NCI-H1092 treated with DMSO at 0.1 percent for 48 hours (cell line): ENCODE measurements around the gene YAF2.
"Not testable (repeated sequence)": the region's sequence is repeated elsewhere in the genome, so short reads cannot be mapped to it uniquely, and the experiment has no call there.

Experiments
- DNase-seq: peaks from one replicate; lab custom pipeline; 2025; lab: John Stamatoyannopoulos, UW

Gene YAF2

DNA sequence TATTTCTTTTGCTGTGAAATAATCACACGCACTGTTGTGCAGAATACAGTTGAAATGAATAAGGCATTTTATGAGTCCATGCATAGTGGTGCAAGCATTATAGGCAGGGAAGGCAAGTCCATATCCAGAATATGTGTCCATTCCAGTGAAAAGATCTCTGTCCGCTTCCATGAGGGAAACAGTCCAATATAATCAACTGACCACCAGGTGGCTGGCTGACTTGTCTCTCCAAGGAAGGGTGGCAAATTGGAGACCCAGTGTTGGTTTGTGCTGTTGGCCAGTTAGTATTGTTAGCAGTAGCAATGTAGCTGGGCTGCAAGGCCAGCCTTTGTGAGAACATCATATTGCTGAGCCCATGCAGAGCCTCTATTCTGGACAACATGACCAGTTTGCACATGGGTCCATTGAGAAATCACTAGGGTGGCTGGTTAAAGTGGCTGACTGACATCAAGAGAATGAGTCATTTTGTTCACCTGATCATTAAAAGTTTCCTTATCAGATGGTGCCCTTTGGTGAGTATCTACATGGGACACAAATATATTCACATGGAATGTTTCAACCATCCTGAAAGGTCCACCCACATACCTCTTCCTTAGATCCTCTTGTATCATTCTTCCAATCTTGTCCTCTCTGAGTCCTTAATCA is 17.3 kb upstream of the YAF2 start:
- DNase-seq, result no peak

DNA sequence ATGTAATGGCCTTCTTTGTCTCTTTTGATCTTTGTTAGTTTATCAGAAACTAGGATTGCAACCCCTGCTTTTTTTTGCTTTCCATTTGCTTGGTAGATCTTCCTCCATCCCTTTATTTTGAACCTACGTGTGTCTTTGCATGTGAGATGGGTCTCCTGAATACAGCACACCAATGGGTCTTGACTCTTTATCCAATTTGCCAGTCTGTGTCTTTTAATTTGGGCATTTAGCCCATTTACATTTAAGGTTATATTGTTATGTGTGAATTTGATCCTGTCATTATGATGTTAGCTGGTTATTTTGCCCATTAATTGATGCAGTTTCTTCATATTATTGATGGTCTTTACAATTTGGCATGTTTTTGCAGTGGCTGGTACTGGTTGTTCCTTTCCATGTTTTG is 14.6 kb upstream of the YAF2 start:
- not testable (repeated sequence) for DNase-seq

DNA sequence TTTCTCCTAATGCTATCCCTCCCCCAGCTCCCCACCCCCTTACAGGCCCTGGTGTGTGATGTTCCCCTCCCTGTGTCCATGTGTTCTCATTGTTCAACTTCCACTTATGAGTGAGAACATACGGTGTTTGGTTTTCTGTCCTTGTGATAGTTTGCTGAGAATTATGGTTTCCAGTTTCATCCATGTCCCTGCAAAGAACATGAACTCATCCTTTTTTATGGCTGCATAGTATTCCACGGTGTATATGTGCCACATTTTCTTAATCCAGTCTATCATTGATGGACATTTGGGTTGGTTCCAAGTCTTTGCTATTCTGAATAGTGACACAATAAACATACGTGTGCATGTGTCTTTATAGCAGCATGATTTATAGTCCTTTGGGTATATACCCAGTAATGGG is 11.0 kb upstream of the YAF2 start:
- DNase-seq, result not testable (repeated sequence)

DNA sequence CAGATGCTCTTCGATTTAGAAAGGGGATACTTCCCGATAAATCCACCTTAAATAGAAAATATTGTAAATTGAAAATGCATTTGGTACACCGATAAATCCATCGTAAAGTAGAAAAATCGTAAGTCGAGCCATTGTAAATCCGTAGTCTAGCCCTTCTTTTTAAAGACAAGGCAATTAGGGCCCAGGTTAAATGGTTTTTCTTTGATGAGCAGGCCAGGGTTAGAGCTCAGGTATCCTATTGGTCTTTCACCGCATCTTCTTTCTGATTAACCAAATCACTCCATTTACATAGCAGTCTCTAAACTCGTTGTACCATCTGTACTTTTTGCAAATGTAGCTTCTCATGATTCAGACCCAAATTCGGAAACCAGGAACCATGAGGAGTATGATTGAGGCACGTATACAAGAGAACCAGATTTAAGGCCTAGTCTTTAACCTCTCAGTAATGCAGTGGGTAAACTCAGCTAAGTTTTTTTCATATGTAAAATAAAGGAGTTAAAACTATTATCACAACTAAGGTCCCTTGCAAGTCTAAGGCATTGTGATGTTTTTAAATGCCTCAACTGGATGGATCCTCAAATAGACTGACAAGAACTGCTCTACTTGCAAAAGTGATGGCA is 2.2 kb upstream of the YAF2 start:
- DNase-seq, result no peak

DNA sequence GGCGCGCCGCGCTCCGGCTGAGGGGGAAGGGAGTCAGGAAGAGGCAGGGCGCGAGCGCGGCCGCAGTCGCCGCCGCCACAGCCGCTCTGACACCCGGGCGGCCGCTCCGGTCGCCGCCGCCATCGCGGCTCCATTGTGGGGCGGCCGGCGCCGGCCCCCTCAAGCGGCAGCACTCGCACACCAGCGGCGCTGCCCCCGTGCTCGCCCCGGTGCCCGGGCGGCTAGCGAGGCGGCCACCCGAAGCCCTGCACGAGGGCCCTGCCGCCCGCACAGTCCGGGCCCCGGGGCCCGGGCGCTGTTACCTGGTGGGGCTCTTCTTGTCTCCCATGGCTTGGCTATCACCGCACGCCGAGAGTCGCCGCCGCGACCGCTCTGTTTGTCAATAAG is 202 bp downstream of the YAF2 start:
- DNase-seq, result no peak

DNA sequence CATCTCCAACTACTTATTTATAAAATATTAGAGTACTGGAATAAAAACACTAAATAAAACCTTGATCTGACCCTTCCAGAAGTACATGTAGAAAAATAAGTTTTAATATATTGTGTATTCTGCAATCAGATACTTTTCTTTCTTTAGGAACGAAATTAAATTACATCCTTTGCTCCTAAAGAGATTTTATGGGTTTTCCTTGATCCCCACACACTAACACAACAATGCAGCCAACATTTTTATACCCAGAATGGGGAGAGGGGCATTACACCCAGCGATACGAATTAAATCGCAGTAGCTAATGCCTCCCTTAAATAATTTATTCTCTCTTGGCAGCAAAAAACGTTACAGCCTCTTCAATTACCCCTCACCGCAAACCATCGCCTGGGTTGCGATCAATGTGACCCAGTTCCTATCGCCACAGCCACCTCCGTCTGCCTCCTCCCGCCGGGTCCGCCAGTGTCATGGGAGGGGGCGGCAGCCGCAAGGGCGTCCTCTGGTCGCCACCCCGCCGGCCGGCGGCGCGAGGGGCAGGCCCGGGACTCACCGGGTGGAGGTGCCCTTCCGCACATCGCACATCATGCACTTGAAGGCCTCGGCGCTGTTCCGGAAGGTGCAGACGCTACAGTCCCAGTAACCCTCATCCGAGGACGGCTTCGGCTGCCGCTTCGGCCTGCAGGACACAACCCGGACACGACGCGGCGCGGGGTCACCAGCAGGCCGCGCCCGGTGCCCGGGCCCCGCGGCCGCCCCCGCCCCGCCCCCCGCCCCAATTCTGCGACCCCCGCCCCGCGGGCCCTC is 796 bp downstream of the YAF2 start:
- peak; percentile 79 for DNase-seq

DNA sequence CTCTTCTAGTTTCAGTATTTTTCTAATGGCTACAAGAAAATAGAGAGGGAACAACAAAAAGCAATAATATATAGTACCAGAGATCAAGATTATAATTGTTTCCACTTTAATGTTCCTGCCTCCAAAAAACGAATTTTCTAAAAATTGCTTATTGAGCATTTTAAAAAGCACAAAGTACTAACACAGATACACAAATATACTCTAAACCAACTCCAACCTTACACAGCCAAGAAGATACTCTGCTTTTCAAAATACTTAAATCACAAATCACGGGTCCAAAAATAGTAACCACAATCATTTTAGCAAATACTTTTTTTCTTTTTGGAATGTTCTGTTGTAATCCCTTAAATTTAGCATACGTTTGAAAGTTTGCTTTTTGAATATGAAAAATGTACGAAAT is 2.0 kb downstream of the YAF2 start:
- DNase-seq, result no peak

DNA sequence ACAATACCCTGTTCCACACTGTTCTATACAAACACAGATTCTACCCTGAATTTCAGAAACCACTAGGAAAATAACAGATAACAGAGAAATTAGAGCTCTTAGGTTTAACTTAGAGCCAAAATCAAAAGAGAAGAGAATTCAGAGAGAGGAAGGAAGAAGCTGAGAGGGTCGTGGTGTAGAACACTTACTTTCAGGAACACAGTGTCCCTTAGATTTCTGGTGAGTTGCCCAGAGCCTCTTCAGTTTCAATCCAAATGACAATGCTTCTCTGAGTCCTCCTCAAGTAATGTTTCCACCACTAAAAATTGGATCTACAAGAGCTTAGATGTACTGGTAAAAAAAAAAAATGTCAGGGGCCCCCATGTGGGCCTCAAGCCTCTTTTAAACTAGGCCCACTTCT is 2.6 kb downstream of the YAF2 start:
- DNase-seq, result no peak

DNA sequence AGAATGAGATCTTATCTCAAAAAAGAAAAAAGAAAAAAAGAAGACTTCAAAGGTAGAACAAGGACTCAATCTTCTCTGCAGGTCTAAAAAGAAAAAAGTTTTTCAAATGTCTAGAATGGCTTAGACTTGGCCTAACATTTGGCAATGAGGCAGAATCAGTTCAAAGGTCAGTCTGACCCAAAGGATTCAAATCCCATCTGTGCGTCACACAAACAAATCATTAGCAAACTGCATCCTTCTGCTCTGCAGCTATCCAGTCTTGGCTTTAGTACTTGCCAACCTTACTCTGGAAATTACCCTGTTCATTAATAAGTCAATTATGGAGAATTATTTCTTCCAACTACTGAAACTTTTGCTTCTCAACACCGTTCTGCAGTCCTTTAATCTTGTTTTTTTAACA is 3.1 kb downstream of the YAF2 start:
- no peak for DNase-seq

DNA sequence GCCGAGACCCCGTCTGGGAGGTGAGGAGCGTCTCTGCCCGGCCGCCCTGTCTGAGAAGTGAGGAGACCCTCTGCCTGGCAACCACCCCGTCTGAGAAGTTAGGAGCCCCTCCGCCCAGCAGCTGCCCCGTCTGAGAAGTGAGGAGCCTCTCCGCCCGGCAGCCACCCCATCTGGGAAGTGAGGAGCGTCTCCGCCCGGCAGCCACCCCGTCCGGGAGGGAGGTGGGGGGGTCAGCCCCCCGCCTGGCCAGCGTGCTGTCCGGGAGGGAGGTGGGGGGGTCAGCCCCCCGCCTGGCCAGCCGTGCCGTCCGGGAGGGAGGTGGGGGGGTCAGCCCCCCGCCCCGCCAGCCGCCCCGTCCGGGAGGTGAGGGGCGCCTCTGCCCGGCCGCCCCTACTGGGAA is 10.5 kb downstream of the YAF2 start:
- DNase-seq, result not testable (repeated sequence)

DNA sequence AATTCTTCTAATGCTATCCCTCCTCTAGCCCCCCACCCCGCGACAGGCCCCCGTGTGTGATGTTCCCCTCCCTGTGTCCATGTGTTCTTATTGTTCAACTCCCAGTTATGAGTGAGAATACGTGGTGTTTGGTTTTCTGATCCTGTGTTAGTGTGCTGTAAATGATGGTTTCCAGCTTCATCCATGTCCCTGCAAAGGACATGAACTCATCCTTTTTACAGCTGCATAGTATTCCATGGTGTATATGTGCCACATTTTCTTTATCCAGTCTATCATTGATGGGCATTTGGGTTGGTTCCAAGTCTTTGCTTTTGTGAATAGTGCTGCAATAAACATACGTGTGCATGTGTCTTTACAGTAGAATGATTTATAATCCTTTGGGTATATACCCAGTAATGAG is 13.5 kb downstream of the YAF2 start:
- not testable (repeated sequence) for DNase-seq

DNA sequence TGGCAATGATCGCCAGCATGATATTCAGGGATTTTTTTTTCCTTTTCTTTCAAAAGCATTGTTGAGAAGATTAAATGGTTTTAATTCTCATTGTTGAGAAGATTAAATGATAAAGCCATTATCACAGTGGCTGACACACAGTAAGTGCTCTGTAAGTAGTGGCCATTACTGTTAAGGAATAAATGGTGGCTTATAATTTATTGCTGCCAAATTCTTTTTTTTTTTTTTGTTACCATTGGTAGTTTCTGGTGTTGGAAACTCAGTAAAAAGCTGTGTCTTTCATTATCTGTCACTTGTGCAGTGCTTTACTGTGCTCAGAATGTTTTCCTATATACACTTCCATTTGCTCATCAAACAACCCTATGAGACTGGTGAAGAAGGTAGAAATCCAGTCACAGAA is 15.3 kb downstream of the YAF2 start:
- no peak for DNase-seq

DNA sequence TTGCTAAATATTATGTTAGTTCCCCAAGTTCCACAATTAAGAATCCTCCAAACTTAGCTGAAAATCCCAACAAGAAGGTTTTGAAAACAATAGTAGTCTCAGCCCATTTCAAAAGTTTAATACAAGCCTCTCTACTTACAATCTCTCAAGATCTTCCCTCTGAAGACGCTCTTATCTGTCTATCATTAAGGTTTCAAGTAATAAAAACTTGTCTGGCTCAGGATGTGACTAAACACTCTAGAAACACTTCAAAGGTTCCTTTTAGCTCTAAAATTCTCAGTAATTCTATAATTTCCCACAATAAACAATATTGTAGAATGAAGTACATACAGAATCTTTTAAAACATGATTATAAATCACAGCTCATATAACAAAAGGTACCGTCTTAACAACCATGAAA is 16.3 kb downstream of the YAF2 start:
- no peak for DNase-seq

DNA sequence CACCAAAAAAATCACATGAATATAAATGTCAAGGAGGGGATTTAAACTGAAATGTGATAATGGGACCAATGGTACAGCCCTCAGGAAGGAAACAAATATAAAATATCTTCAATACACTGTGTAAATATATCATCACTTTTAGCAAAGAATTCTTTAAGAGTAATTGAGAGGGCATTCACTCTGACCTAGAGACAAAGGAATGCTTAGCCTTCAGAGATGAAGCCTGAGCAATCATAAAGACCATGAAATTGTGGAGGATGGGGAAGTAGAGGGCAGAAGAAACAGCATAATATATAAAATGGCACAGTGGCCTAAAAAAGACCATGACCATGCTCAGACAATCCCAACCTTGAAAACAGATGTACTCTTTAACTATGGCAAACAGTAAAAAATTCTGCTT is 20.4 kb downstream of the YAF2 start:
- DNase-seq, result no peak

DNA sequence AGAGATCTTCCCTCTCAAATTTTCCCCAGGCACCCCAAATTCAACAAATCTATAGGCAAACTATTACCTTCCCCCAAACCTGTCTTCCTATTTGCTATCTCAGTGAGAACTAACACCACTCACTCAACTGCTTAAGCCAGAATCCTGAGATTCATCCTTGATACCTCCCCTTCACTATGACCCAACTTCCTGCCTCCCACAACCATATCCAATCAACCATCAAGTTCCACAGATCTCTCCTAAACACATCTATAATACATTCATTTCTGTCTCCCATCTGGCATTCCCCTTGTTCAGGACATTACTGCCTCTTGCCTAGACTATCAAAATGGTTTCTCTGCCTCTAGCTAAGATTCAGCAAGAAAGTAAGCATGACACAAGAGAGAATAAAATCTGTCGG is 21.3 kb downstream of the YAF2 start:
- no peak for DNase-seq

DNA sequence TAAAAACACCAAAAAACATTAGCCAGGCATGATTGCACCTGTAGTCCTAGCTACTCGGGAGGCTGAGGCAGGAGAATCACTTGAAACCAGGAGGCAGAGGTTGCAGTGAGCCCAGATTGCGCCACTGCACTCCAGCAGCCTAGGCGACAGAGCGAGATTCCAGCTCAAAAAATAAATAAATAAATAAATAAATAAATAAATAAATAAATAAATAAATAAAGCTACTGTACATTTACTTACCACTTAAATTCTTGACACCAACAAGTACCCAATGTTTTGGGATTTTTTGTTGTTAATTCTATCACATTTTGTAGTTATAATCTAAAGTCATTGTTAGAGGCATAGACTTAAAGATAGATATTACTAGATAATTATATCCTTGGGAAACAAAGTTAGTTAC is 22.3 kb downstream of the YAF2 start:
- not testable (repeated sequence) for DNase-seq

DNA sequence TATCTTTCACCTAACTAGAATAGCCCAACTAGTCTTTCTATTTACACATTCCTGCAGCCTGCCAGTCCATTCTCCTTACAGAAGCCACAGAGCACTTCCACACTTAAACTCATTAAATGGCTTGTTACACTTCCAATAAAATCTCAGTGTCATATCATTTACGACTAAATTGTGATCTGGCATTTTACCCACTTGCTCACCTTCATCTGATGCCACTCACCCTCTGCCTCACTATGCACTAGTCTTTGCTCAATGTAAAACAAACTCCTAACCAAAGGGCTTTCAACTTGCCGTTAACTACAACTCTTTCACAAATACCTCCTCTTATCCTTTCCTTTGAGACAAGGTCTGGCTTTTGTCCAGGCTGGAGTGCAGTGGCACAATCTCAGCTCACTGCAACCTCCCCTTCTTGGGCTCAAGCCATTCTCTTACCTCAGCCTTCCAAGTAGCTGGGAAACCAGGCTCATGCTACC is 24.1 kb downstream of the YAF2 start:
- no peak for DNase-seq

DNA sequence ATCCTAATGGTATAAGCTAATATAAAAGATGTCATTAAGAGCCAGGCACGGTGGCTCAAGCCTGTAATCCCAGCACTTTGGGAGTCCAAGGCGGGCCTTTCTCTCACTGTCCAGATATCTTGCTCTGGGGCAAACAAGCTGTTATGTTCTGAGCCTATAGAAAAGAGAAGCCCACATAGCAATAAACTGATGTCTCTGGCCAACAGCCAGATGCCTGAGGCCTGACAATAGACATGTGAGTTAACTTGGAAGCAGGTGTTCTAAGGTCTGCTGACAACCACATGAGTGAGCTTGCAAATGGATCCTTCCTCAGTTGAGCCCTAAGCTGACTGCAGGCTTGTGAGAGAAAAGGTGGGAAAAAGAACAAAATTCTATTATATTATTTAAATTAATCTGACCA is 25.0 kb downstream of the YAF2 start:
- DNase-seq, result peak; percentile 27

DNA sequence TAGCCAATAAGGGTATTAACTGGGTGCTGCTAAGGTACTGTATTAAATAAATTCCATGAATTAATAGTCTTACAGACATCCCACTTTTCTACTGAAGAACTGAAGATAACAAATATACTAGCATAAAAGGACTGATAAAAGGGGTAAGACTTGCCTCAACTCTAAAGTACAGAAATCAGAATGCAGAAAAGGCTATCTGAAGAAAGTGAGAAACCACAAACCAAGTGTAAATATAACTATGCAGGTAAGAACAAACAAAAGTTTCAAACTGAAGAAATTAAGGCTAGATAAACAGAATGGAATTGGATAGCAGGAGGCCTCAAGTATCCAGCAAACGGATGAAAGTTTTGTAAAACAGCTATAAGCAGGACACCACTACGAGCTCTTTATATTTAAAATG is 29.5 kb downstream of the YAF2 start:
- no peak for DNase-seq

DNA sequence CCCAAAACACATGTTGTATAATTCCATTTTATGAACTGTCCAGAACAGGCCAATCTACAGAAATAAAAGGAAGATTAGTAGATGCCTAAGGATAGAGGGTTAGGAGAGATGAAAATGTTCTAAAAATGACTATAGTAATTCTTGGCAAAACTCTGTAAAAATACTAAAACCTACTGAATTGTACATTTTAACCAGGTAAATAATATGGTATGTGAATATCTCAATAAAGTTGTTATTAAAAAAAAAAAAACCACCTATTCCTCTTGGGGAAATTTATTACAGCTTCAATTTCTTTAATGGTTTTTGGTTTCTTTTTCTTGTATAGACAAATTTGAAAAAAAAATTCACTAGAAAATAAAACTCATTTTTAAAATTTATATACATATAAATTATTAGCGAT is 33.2 kb downstream of the YAF2 start:
- no peak for DNase-seq

DNA sequence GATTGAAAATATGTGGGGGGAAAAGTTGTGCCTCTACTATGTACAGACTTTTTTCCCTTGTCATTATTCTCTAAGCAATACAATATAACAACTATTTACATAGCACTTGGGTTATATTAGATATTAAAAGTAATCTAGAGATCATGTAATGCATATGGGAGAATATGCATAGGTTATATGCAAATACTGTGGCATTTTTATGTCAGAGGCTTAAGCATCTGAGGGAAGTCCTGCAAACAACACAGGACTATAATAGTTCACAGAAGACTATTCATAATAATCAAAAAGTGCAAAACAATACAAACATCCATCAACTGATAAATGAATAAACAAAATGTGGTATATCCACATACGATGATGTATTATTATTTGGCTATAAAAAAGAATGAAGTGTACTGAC is 33.7 kb downstream of the YAF2 start:
- no peak for DNase-seq

DNA sequence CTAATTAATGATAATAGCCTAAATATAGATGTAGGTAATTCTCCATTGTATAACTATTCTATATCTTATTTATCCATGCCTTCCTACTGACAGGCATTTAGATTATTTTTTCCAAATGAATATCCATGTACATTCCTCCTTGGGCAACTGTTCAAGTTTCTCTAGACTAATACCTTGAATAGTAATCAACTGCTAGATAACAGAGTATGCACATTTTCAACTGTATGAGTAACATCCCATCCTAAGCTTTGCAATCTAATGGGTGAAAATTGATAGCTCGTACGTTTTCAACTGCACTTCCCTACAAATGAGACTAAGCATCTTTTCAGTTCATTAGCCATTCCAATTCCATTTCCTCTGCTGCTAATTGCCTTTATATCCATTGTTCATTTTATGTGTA is 37.0 kb downstream of the YAF2 start:
- DNase-seq, result no peak

DNA sequence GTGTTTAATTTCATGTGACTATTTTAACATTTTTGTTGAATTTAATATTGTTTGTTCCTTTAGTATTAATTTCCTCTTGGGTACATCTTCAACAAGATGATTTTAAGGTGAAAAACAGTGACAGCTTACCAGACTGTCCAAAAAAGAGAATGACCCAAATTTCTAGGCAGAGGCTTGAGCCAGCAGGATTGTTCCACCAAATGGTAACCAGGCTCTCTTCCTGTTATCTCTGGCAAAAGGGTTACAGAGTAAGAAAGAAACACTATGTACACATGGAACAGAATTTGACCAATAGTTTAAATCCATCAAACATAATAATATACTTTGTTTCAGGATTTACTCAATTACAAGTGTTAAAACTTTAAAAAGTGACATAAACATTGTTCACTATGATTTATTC is 39.0 kb downstream of the YAF2 start:
- DNase-seq, result no peak
